ENCODE data around the gene APP.

GRCh38 chr21:26137379-26138060 lies 33.0 kb downstream of the APP start:
- TF ChIP-seq POLR2AphosphoS5 (IDR thresholded peaks at IDR 0.05) (no peak), EP300 (IDR thresholded peaks at IDR 0.05) (no peak), CTCF (IDR thresholded peaks at IDR 0.05) (no peak), POLR2A (IDR thresholded peaks at IDR 0.05) (no peak)
